Hematopoietic multipotent progenitor cell treated with erythropoietin and hydrocortisone succinate and interleukin-3 and kit ligand, for 17 days (in vitro differentiated cells): ENCODE data around the gene KRTAP5-6.

Experiments used
- DNase-seq: peaks from one replicate; pipeline ENCODE4 v3.0.0-alpha.2; 2015; ENCODE audit warnings: low spot score

Gene KRTAP5-6, protein sequence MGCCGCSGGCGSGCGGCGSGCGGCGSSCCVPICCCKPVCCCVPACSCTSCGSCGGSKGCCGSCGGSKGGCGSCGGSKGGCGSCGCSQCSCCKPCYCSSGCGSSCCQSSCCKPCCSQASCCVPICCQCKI

DNA sequence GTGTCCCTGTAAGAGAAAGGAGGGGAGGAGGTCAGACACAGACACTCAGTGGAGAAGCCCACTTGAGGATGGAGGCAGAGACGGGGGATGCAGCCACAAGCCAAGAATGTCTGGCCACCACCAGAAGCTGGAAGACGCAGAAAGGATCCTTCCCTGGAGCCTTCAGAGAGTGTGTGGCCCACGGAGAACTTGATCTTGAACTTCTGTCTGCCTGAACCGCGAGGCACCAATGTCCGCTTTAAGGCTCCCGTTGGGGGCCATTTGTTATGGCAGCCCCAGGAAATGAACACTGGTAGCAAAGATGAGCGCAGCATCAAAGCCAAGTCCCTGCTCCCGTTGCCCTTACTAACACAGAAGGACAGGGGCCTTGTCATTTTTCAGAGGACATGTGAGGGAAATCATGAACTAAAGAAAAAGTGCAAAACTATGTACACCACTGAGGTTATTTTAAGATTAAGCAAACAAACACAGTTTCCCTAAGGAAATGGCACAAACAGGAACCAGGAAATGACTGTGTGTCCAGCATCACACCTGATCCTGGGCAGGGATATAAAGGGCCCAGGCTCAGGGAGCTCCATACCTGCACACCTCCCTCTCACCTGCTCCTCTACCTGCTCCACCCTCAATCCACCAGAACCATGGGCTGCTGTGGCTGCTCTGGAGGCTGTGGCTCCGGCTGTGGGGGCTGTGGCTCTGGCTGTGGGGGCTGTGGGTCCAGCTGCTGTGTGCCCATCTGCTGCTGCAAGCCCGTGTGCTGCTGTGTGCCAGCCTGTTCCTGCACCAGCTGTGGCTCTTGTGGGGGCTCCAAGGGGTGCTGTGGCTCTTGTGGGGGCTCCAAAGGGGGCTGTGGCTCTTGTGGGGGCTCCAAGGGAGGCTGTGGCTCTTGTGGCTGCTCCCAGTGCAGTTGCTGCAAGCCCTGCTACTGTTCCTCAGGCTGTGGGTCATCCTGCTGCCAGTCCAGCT, at the start of gene KRTAP5-6:
Gene KRTAP5-6, plus strand, starts transcription at position 588 of the 963 bp plus-strand sequence. Its CDS starts 51 bp downstream, at position 639.
- DNase-seq = no peak

GRCh38 chr11:1647901-1648652, 48.9 kb upstream of the KRTAP5-6 start:
- DNase-seq = no peak

DNA sequence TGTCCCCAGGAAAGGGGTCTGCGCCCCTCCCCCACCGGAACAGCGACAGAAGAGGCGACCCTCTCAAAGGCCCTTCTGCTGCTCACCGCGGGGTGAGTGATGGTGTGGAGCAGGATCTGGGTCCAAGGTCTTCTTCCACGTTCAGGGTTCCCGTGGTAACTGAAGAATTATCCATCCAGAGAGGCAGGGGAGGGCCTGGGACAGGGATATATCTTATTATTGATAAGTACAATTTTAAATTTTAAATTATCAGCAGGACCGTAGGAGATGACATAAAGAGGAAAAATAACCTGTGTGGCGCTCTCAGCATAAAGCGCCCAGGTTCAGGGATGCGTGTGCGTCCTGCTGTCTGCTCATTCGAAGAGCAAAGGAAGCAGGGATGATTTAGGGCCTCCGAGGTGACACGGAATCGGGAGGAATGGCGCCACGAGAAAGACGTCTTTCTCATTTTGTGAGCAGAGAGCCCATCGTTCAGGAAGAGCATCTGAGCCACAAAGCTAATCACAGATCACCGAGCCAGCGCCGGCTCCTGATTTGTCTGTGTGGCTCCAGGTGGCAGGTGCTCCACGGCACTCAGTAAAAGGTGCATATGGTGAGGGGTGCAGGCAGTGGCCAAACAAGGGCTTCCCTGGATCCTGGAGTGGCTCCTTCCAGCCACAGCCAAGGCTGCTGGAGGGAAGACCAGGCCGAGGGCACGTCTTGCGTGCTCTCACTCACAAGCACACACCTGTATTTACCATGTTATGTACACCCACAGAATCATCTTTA, 48.2 kb upstream of the KRTAP5-6 start:
- no peak for DNase-seq

DNA sequence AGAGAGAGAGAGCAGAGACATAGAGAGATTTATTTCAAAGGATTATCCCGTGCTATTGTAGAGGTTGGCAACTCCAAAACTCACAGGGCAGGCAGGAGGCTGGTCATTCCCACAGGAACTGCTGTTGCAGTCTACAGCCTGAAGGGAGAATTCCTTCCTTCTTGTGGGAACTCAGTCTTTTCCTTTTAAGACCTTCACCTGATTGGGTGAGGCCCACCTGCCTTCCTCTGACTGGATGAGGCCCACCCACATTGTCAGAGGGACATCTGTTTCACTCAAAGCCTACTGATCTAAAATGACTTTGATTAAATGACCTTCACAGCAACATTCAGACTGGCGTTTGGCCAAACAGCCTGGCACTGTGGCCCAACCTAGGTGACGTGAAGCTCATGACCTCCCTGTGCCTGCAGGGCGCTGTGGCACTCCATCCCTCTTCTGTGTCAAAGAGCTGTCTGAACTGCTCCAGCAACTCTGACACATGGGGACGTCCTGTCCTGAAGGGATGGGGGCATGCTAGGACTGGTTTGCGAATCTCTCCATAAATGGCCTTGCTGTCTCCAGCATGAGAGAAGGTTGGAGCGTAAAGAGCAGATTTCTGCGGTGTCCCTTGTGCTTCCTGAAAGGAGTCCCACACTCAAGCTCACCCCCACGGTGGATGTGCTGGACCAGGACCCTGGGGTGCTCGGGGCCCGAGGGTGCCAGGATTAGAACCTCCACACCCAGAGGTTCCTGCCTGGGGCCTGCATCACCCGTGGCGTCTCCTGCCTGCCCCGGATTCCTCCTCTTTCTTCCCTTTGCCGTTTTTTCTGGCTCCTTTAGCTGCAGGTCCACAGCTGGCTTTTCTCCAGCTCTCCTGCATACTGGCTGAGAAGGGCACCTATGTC, 46.7 kb upstream of the KRTAP5-6 start:
- DNase-seq = no peak

- no peak for DNase-seq
Measured at GRCh38 chr11:1650918-1651262, 46.1 kb upstream of the KRTAP5-6 start.

DNA sequence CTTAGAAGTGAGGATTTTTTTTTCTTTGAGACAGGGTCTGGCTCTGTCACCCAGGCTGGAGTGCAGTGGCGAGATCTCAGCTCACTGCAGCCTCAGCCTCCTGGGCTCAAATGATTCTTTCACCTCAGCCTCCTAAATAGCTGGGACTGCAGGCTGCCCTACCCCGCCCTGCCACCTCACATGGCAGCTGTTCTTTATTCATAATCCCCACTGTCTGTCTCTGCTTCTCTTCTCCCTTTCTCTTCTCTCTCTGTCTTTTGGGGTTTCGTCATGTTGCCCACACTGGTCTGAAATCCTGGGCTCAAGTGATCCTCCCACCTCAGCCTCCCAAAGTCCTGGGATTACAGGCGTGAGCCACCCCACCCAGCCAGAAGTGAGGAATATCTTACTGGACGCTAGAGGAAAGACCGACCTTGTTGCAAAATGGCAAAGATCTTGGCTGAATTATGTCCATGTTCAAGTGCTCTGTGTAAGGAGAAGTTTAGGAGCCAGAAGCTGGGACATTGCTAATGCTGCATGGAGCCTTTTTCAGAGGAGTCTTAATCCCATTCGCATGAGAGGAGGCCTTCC, 45.5 kb upstream of the KRTAP5-6 start:
- DNase-seq = no peak

- DNase-seq = no peak
Measured at GRCh38 chr11:1652026-1652425, 45.0 kb upstream of the KRTAP5-6 start.

DNA sequence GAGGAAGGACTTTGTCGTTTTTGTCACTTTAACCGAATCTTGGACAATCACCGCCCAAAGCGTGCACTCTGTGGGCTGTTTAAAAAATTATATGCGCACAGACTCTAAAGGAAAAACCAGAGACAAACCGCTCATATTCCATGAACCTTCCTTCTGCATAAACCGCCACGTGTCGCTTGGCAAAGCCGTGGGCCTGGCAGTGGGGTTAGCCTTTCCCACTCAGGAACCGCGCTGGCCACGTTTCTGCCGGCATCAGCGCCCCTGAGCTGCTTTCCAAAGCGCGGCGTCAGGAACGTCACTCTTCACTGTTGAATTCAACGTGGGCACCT, 44.6 kb upstream of the KRTAP5-6 start:
- DNase-seq = no peak

- DNase-seq = peak; percentile 69
Measured at GRCh38 chr11:1652771-1653540, 44.0 kb upstream of the KRTAP5-6 start.

DNA sequence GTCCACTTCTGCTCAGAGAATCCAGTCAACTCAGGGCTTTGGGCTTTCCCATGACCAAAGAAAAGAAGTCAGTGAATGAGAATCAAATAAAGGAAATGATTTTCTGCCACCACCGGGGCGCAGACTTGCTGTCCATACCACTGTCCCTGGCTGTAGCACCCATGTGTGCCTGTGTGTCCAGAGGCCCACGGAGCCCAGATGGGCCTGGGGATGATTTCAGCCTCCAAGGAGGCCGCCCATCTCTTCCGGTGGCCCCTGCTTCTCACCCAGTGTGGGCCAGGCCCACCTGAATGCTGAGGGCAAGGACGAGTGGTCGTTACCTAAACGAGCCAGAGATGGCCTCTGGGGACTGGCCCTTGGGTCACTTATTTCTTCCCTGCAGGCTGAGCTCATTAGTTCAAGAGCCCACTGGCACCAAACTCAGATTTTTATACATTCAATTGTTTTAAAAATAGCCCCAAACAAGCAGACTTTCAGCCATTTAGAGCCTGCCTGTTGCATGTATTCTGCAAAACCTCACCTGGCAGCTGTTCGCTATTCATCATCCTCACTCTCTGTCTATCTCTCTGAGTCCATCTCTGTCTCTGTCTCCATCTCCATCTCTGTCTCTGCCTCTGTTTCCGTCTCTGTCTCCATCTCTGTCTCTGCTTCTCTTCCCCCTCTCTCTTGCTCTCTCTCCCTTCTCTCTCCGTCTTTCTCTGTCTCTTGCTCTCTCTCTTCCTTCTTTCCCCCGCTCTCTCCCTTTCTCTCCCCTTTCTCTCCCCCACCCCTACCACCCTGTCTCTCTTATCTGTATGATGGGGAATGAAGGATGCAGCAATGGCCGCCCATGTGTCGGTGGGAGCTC, 43.2 kb upstream of the KRTAP5-6 start:
- DNase-seq = no peak

DNA sequence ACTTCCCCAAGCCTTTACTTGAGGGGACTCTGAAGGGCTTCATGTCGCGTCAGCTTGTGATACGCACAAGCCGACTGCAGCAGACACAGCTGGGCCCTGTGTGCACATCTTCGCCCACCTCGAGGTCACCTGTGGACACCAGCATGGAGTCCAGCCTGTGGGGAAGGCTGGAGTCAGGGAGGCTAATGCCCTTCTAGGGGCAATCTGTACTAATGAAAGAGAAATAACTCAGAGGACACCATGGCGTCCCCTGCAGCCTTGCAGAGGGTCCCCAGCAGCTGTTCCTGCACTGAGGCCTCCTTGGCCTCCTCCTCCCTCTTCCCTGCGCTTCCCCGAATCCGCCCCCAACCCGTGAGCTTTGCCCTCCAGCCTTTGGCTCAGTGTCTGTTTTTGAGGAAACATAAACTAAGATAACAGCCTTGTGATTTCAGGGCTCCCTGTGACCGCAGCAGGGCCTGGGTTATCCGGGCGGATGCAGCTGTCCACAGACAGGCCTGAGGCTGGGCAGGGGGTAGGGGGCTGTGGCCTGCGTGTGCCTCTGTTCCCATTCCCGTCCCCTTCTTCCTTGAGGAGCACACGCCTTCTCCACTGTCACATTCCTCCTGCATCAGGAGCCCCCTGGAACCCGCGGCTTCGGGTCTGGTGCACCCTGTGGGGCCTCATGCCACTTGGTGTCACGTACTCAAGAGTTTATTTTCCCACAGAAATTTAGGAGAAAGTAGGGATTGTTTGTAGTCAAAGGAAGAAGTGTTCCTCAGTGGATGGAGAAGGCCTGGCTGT, 42.4 kb upstream of the KRTAP5-6 start:
- DNase-seq = no peak

DNA sequence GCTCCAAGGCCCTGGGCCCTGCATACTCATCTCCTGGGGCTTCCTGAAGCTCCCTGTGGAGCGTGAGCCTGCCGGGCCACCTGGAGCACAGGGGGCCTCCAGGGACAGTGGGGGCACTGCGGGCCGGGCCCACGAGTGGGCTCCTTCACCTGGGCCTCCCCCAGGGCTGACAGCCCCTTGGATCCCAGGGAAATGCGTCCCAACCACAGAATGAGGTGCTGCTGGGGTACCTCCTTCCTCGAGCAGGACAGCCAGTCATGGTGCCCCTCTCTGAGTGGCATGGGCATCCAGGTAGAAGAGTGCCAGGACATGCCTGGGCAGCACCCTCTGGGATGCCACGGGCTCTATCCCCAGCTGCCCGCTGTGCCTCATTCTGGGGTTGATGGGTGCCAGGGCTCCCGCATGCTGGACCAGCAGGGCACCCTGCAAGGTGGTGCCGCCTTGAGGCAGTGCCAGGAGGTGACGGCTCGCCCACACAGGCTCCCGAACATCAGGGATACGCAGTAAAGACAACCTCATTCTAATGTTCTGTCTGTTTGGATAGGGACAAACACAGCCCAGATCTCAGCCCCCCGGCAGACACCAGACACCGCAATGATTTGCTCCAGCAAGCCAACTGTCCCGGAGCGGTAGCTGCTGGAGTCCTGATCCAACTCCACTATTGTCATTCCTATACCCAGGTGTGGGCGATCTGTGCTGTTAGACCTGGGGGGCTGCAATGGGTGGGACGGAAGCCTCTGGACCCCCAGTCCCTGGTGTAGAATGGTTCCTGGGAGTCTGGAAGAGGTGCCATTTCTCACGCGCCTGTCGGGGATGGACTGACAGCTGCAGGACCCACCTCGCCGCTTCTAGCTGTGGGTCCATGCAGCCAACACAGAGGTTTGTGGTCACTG, 41.6 kb upstream of the KRTAP5-6 start:
- no peak for DNase-seq

DNA sequence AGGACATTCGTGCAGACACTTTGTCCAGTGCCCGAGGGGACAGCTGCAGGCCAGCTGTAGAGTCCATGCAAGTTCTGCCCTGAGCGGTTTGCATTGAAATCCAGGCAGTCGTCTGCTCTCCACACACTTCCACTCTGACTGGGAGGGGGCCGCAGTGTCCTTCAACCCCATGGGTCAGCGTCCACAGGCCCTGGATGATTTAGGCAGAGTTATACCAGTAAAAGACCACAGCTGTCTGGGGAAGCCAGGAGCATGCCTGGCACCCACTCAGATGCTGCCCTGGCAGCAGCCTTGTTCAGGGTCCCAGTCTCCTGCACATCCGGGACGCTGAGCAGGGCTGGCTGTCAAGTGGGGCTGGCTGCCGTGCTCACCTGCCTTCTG, 40.9 kb upstream of the KRTAP5-6 start:
- DNase-seq = no peak

GRCh38 chr11:1656670-1657069, 40.3 kb upstream of the KRTAP5-6 start:
- no peak for DNase-seq

GRCh38 chr11:1659506-1659905, 37.5 kb upstream of the KRTAP5-6 start:
- DNase-seq = no peak

DNA sequence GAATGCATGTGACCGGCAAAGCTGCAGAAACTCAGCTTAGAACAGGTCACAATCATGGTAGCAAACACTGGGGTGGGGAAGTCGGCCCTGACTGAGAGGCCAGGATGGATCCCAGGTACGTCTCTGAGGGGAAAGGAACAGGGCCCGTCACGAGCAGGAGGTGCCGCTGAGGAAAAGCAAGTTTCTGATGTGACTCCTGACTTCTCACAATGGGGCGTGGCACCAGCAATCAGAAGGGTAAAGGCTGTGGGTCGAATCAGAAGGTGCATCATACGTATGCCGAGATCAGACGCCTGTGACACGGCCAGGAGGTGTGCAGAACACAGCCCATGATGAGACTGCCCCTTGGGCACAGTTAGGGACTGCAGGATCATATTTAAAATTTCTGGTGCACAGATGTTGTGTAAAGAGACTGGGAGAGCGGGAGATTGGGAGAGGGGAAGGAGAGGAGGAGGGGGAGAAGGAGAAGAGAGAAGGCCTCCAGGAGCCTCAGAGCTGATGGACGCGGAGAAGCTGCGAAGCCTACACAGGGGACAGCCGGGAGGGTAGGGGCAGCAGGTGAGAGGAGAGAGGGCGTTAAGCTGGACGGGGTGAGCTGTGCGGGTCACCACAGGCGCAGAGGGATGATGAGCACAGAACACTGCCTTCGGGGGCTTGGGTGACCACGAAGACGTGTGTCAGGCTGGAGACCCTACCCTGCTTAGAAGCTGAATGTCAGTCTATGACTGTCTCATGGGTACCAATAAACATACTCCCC, 36.7 kb upstream of the KRTAP5-6 start:
- DNase-seq = no peak
